H1 (cell line): Measurements from ENCODE around the gene REM2. TPM values are rescaled to one million over a fixed set of nuclear protein-coding genes. Genes with fewer than 3 reads are reported as not detected.

Source experiments
- CTCF ChIA-PET: fragments of 300-600 bp; sonication (Branson Sonifier 250); formaldehyde crosslinking; loops from one replicate; lab custom pipeline; 2021; ENCODE audit not compliant: partially characterized antibody; lab: Charles Lee
- POLR2A ChIA-PET: fragments of 300-600 bp; sonication (Branson Sonifier 250); formaldehyde crosslinking; loops from one replicate; lab custom pipeline; 2021; ENCODE audit warnings: inconsistent platforms; ENCODE audit not compliant: partially characterized antibody; lab: Charles Lee
- DNase-seq, 2 experiments: peaks; one replicate each; pipeline versions ENCODE4 v3.0.0 to v3.0.0-alpha.2; 2010 to 2022; ENCODE audit warnings: low spot score in 2 of 2, low read depth in 1 of 2, mixed read lengths in 1 of 2
- FAIRE-seq: peaks from 2 replicates; lab custom pipeline; 2011; peaks lifted over from hg19 to GRCh38; lab: Jason Lieb, UNC
- H2AFZ ChIP-seq: 2 replicates; pipeline ENCODE4 v1.8.1; 2012; ENCODE audit warnings: low read length, inconsistent platforms
- H2AK5ac ChIP-seq: 2 replicates; pipeline ENCODE4 v1.6.1; 2013; ENCODE audit warnings: low read depth, low read length
- H2BK120ac ChIP-seq: replicated peaks from 2 replicates; pipeline ENCODE3; 2013; ENCODE audit warnings: low read depth, low read length, inconsistent platforms
- H2BK12ac ChIP-seq: 2 replicates; pipeline ENCODE4 v1.6.1; 2013; ENCODE audit warnings: low read depth, low read length
- H2BK15ac ChIP-seq: 2 replicates; pipeline ENCODE4 v1.6.1; 2013; ENCODE audit warnings: low read length
- H2BK20ac ChIP-seq: 2 replicates; pipeline ENCODE4 v1.6.1; 2013; ENCODE audit warnings: low read length
- H2BK5ac ChIP-seq: 2 replicates; pipeline ENCODE4 v1.6.1; 2013; ENCODE audit warnings: low read depth, low read length
- H3K14ac ChIP-seq: 2 replicates; pipeline ENCODE4 v1.6.1; 2013; ENCODE audit warnings: inconsistent platforms; ENCODE audit not compliant: insufficient read length
- H3K18ac ChIP-seq: 2 replicates; pipeline ENCODE4 v1.6.1; 2013; ENCODE audit warnings: low read length; ENCODE audit errors: extremely low read depth
- H3K23ac ChIP-seq: 2 replicates; pipeline ENCODE4 v1.6.1; 2013; ENCODE audit warnings: inconsistent platforms; ENCODE audit not compliant: insufficient read length
- H3K23me2 ChIP-seq: 2 replicates; pipeline ENCODE4 v1.6.1; 2013; ENCODE audit warnings: low read depth, low read length
- H3K27ac ChIP-seq: 2 replicates; pipeline ENCODE4 v1.6.1; 2011; ENCODE audit warnings: low read depth, low read length, inconsistent platforms
- H3K27me3 ChIP-seq, 4 experiments: replicated peaks in 1 of 4; 1 replicate in 1 of 4; 2 replicates in 3 of 4; pipeline versions ENCODE4 v1.6.1 to v1.8.1; 2011 to 2013; ENCODE audit warnings: low read length in 3 of 4, mild to moderate bottlenecking in 3 of 4, inconsistent platforms in 2 of 4, mixed read lengths in 2 of 4, moderate library complexity in 1 of 4; ENCODE audit not compliant: control insufficient read depth in 3 of 4, insufficient read depth in 3 of 4; ENCODE audit errors: extremely low read depth in 1 of 4
- H3K36me3 ChIP-seq, 4 experiments: 2 replicates each; pipeline versions ENCODE4 v1.6.1 to v1.8.1; 2011 to 2013; ENCODE audit warnings: mild to moderate bottlenecking in 4 of 4, low read length in 3 of 4, moderate library complexity in 2 of 4, control low read depth in 1 of 4, inconsistent platforms in 1 of 4; ENCODE audit not compliant: insufficient read depth in 4 of 4, control insufficient read depth in 2 of 4
- H3K4ac ChIP-seq: replicated peaks from 2 replicates; pipeline ENCODE3; 2013; ENCODE audit warnings: low read length, low read depth, mixed read lengths, inconsistent platforms; ENCODE audit not compliant: insufficient read length
- H3K4me1 ChIP-seq, 4 experiments: replicated peaks in 1 of 4; 1 replicate in 1 of 4; 2 replicates in 3 of 4; pipeline versions ENCODE4 v1.6.1 to v1.8.1; 2011 to 2013; ENCODE audit warnings: low read length in 3 of 4, inconsistent platforms in 2 of 4, mixed read lengths in 1 of 4; ENCODE audit not compliant: insufficient read depth in 4 of 4, control insufficient read depth in 3 of 4
- H3K4me2 ChIP-seq, 2 experiments: 2 replicates each; pipeline versions ENCODE4 v1.6.1 to v1.8.1; 2011 to 2013; ENCODE audit warnings: low read depth in 2 of 2, low read length in 2 of 2, control low read depth in 1 of 2, inconsistent platforms in 1 of 2, mild to moderate bottlenecking in 1 of 2; ENCODE audit not compliant: insufficient read depth in 1 of 2
- H3K4me3 ChIP-seq, 4 experiments: fragments of 200-600, 300-600 bp in 1 of 4; sonication (generic), shearing (Covaris generic), sonication (Bioruptor Twin) in 1 of 4; 2 replicates each; pipeline versions ENCODE4 v1.5.1 to v1.8.1; 2011 to 2016; ENCODE audit warnings: low read length in 4 of 4, low read depth in 3 of 4, control low read depth in 2 of 4, inconsistent platforms in 2 of 4, mild to moderate bottlenecking in 2 of 4, mixed read lengths in 1 of 4, moderate library complexity in 1 of 4; ENCODE audit not compliant: insufficient read depth in 2 of 4; ENCODE audit errors: extremely low read depth in 1 of 4
- H3K56ac ChIP-seq: replicated peaks from 2 replicates; pipeline ENCODE3; 2013; ENCODE audit warnings: low read depth, mild to moderate bottlenecking, mixed read lengths, low read length, inconsistent platforms; ENCODE audit not compliant: insufficient read length
- H3K79me1 ChIP-seq: 2 replicates; pipeline ENCODE4 v1.6.1; 2013; ENCODE audit warnings: low read depth, low read length, control low read depth
- H3K79me2 ChIP-seq, 2 experiments: 2 replicates each; pipeline versions ENCODE4 v1.6.1 to v1.8.1; 2012 to 2013; ENCODE audit warnings: low read length in 2 of 2, mild to moderate bottlenecking in 2 of 2, inconsistent platforms in 1 of 2; ENCODE audit not compliant: insufficient read depth in 2 of 2, control insufficient read depth in 1 of 2
- H3K9ac ChIP-seq, 4 experiments: replicated peaks in 1 of 4; 1 replicate in 1 of 4; 2 replicates in 3 of 4; pipeline versions ENCODE4 v1.6.1 to v1.8.1; 2011 to 2013; ENCODE audit warnings: low read depth in 3 of 4, low read length in 3 of 4, control low read depth in 2 of 4, mild to moderate bottlenecking in 2 of 4, moderate library complexity in 2 of 4, inconsistent platforms in 1 of 4; ENCODE audit errors: extremely low read depth in 1 of 4
- H3K9me3 ChIP-seq, 2 experiments: 2 replicates each; pipeline versions ENCODE4 v1.6.1 to v1.8.1; 2012 to 2013; ENCODE audit warnings: mild to moderate bottlenecking in 2 of 2, moderate library complexity in 2 of 2, control low read depth in 1 of 2, inconsistent platforms in 1 of 2, low read depth in 1 of 2, low read length in 1 of 2, mixed read lengths in 1 of 2; ENCODE audit not compliant: insufficient read depth in 2 of 2
- H4K20me1 ChIP-seq, 2 experiments: replicated peaks in 1 of 2; 2 replicates each; pipeline versions ENCODE3 to v1.8.1; 2011 to 2013; ENCODE audit warnings: inconsistent platforms in 2 of 2, low read length in 2 of 2, mild to moderate bottlenecking in 1 of 2; ENCODE audit not compliant: insufficient read depth in 2 of 2, control insufficient read depth in 1 of 2
- H4K5ac ChIP-seq: 2 replicates; pipeline ENCODE4 v1.6.1; 2013; ENCODE audit warnings: low read length, low read depth, mixed read lengths, inconsistent platforms; ENCODE audit not compliant: insufficient read length
- H4K8ac ChIP-seq: 2 replicates; pipeline ENCODE4 v1.8.0; 2013; ENCODE audit warnings: mild to moderate bottlenecking, moderate library complexity, low read length, inconsistent platforms; ENCODE audit not compliant: insufficient read depth; ENCODE audit errors: extremely low read depth
- H4K91ac ChIP-seq: replicated peaks from 2 replicates; pipeline ENCODE3; 2013; ENCODE audit warnings: low read length, mixed read lengths, inconsistent platforms; ENCODE audit not compliant: insufficient read length
- EZH2 ChIP-seq: fragments of 200-600 bp; sonication (generic); IDR thresholded peaks from 2 replicates; pipeline ENCODE4 v1.7.1; 2012; ENCODE audit warnings: low read depth, mild to moderate bottlenecking, moderate library complexity, low read length, inconsistent platforms; ENCODE audit not compliant: severe bottlenecking
- GTF2F1 ChIP-seq: IDR thresholded peaks from 2 replicates; pipeline ENCODE4 v1.6.1; 2012; ENCODE audit warnings: low read depth, low read length, improper control_type of control experiment, borderline replicate concordance
- JUN ChIP-seq: IDR thresholded peaks from 2 replicates; pipeline ENCODE4 v1.6.1; 2011; ENCODE audit warnings: low read depth, mild to moderate bottlenecking, improper control_type of control experiment, low read length
- POU5F1 ChIP-seq: IDR thresholded peaks from 2 replicates; pipeline ENCODE4 v1.6.1; 2011; ENCODE audit warnings: low read depth, mild to moderate bottlenecking, low read length, moderate library complexity
- TAF7 ChIP-seq: optimal IDR thresholded peaks from 2 replicates; pipeline ENCODE3; 2011; ENCODE audit warnings: low read depth, mild to moderate bottlenecking, inconsistent platforms, low read length, moderate library complexity, borderline replicate concordance
- polyA plus RNA-seq, 7 experiments: library from polyadenylated mRNA; depleted of rRNA in 3 of 7; stranded (reverse) in 5 of 7; unstranded in 2 of 7; fragments of >200 nt in 5 of 7; fragments of 200-250 nt in 2 of 7; gene quantifications; 1 replicate in 5 of 7; 2 replicates in 1 of 7; 4 replicates in 1 of 7; pipeline versions ENCODE4 v1.2.1 to v1.2.3, GENCODE V29; 2011 to 2013; ENCODE audit warnings: missing spikeins in 2 of 7, mixed read lengths in 2 of 7
- total RNA-seq: library from RNA; stranded (reverse); fragmentation: NEBNext Ultra II Directional; extraction: Animal tissue kit (Norgen Biotek cat#: 25700); gene quantifications from 2 replicates; pipeline ENCODE4 v1.2.1, GENCODE V29; 2021

Gene REM2
- total and polyA plus RNA-seq, 2 of the 8 experiments (the other 6 are each of a cell fraction or from before 2014, with no cell fraction given): 1.00 to 1.1 TPM

DNA sequence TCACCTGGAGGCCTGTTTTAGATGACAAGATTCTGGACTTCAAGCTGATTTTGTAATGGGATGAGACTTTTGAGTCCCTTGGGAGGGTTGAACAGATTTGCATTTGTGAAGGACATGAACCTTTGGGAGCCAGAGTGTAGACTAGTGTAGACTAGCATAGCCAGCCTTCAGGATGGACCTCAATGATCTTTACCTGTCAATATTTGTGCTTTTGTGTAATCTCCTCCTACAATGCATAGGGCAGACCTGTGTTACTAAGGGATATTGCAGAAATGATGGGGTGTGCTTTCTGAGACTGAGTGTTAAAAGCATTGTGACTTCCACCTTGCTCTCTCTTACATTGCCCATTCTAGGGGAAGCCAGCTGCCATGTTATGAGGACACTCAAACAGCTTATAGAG, 21.4 kb upstream of the REM2 start:
- Histone ChIP-seq H3K9ac (no peak overlapping the region), H3K27ac (no peak overlapping the region), H3K14ac (no peak overlapping the region), H2AFZ (no peak overlapping the region), H3K56ac (no peak overlapping the region), H2BK12ac (no peak overlapping the region), H3K4me2 (no peak overlapping the region), H3K23me2 (no peaks in the 10 kb centered on the region), H4K8ac (no peak overlapping the region), H2BK5ac (no peak overlapping the region), H2BK20ac (no peak overlapping the region), H3K79me1 (no peaks in the 10 kb centered on the region), H3K18ac (no peak overlapping the region), H3K79me2 (no peaks in the 10 kb centered on the region), H3K4me3 (no peak overlapping the region), H3K27me3 (no peaks in the 10 kb centered on the region), H3K4ac (no peak overlapping the region), H2AK5ac (no peak overlapping the region), H2BK120ac (no peak overlapping the region), H3K9me3 (no peaks in the 10 kb centered on the region; a peak in 1 of 4 replicates), H4K20me1 (no peaks in the 10 kb centered on the region), H4K5ac (no peak overlapping the region), H2BK15ac (no peak overlapping the region), H3K4me1 (peaks cover 0 to 6% (median 0%) of the 10 kb centered on the region in 4 experiments; a peak in 1 of 7 replicates), H4K91ac (no peak overlapping the region), H3K36me3 (no peaks in the 10 kb centered on the region), H3K23ac (no peak overlapping the region)
- FAIRE-seq: no peak
- DNase-seq: no peak
- ChIA-PET POLR2A (interaction anchor here (0.8 to 1.9 kb wide), 3 partner anchors 39 to 95 kb away, joined by 3 to 4 read pairs (median 3); partner anchors contain the start of gene OXA1L), CTCF (interaction anchor here (0.8 to 56.0 kb wide), 8 partner anchors 9 to 305 kb away, joined by 3 to 1562 read pairs (median 5); partner anchors contain the start of genes LRP10, MMP14, MRPL52 and SLC7A7)
- TF ChIP-seq POU5F1: no peak
- TF ChIP-seq JUN: no peak
- TF ChIP-seq EZH2: no peak
- TF ChIP-seq TAF7: no peak
- TF ChIP-seq GTF2F1: no peak
